ENCODE measurements around the gene SMG6.

DNA sequence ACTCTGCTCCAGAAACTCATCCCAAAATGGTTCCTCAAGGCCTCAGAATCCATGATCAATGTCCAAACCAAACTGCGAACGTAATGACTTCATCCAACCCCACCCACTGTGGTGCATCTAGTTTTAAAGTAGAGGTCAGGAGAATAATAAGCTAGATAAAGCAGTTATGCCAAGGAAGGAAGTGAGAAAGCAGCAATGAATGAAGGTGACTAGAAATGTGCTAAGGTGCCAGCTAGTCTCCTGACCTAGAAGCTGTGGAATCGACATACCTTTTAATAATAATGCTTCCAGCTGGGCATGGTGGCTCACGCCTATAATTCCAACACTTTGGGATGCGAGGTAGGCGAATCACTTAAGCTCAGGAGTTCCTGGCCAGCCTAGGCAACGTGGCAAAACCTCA, 99.2 kb downstream of the SMG6 start:
- TF ChIP-seq, protein P1, sequence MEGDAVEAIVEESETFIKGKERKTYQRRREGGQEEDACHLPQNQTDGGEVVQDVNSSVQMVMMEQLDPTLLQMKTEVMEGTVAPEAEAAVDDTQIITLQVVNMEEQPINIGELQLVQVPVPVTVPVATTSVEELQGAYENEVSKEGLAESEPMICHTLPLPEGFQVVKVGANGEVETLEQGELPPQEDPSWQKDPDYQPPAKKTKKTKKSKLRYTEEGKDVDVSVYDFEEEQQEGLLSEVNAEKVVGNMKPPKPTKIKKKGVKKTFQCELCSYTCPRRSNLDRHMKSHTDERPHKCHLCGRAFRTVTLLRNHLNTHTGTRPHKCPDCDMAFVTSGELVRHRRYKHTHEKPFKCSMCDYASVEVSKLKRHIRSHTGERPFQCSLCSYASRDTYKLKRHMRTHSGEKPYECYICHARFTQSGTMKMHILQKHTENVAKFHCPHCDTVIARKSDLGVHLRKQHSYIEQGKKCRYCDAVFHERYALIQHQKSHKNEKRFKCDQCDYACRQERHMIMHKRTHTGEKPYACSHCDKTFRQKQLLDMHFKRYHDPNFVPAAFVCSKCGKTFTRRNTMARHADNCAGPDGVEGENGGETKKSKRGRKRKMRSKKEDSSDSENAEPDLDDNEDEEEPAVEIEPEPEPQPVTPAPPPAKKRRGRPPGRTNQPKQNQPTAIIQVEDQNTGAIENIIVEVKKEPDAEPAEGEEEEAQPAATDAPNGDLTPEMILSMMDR (IDR thresholded peaks at IDR 0.05; ENCODE audit: low read depth, low read length), result no peak
- TF ChIP-seq MYC (IDR thresholded peaks at IDR 0.05; ENCODE audit: low read depth, low read length), result no peak
- TF ChIP-seq POLR2A (IDR thresholded peaks at IDR 0.05; ENCODE audit: extremely low read depth, insufficient read length), result no peak
